Measurements from ENCODE around the gene SPOCK1. TPM values are rescaled to one million over a fixed set of nuclear protein-coding genes. Genes with fewer than 3 reads are reported as not detected.
"Not testable (repeated sequence)": the region's sequence is repeated elsewhere in the genome, so short reads cannot be mapped to it uniquely, and the experiment has no call there.

SPOCK1 gene
- total and polyA plus RNA-seq, 2 of the 13 experiments (the other 11 are each of a cell fraction or from before 2014, with no cell fraction given) = 0.18 to 0.29 TPM

DNA sequence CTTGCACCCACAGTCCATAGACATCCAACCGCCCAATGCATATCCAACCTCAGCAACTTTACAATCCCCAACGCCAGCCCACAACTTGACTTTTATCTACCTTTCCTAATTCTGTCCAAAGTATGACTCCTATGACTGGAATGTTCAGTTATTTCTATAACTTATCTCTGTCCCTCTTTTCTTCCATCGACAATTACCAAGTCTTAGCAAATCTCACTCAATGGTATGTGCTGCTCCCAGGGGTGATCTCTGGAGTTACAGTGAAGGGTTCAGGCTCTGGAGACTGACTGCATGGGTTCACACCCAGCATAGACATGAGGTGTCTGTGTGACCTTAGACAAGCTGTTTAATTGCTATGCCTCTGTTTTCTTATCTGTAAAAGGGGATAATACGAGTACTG lies 106.9 kb downstream of the SPOCK1 start (continued):
- TF ChIP-seq ZNF776 (CRISPR knock-in tag; IDR thresholded peaks at IDR 0.05) = no peak
- TF ChIP-seq ATF7-NPFF (CRISPR knock-in tag; IDR thresholded peaks at IDR 0.05; ENCODE audit: low read depth) = no peak

DNA sequence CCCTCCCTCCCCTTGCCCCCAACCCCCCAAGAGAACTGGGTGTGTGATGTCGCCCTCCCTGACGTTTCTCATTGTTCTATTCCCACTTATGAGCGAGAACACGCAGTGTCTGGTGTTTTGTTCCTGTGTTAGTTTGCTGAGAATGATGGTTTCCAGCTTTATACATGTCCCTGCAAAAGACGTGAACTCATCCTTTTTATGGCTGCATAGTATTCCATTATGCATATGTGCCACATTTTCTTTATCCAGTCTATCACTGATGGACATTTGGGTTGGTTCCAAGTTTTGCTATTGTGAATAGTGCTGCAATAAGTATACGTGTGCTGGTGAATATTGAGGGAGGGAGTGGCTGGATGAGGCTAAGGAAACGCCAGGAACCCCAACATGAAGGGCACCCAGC lies 108.1 kb downstream of the SPOCK1 start:
- FAIRE-seq; H3K4me1 ChIP-seq (ENCODE audit: insufficient read depth, low read length); intact Hi-C loops (cut with micrococcal nuclease; ENCODE audit: unreplicated experiment); CTCF ChIA-PET (ENCODE audit: low intra/inter-chr PET ratio, low total read pairs); H3K9me3 ChIP-seq (ENCODE audit: low read length); H3K79me2 ChIP-seq (ENCODE audit: insufficient read depth, low read length); DNase-seq (ENCODE audit: low spot score); H3K4me2 ChIP-seq (ENCODE audit: low read depth, low read length); H3K27me3 ChIP-seq (ENCODE audit: control insufficient read depth in 1 of 2, insufficient read depth in 2 of 2, low read length in 2 of 2); ATAC-seq; BruUV-seq (replicated peaks); H3K36me3 ChIP-seq (replicated peaks in 1 of 2; ENCODE audit: control insufficient read depth in 1 of 2, insufficient read depth in 2 of 2, low read length in 2 of 2); H2AFZ ChIP-seq (ENCODE audit: low read length); H3K4me3 ChIP-seq (replicated peaks in 1 of 3; ENCODE audit: insufficient read depth in 1 of 3, low read depth in 2 of 3, low read length in 3 of 3); H4K20me1 ChIP-seq (ENCODE audit: insufficient read depth, low read length); in situ Hi-C loops (cut with HindIII; ENCODE audit: extremely low pct_ligation_motif_present, low pct_unique_long_range_greater_than_20kb); POLR2A ChIA-PET; H3K27ac ChIP-seq (ENCODE audit: extremely low read length, insufficient read depth, low read length); H3K9ac ChIP-seq (ENCODE audit: insufficient read depth, low read depth, low read length): not testable (repeated sequence)
- WGBS (ENCODE audit: low lambda C conversion rate) = 24% methylated on average over 7 of the region's 7 CpGs

GRCh38 chr5:137389042-137389441 lies 110.1 kb downstream of the SPOCK1 start:
- TF ChIP-seq NKX3-1 (CRISPR knock-in tag; IDR thresholded peaks at IDR 0.05) (no peak), PHF8 (CRISPR knock-in tag; IDR thresholded peaks at IDR 0.05) (no peak), TOE1 (CRISPR knock-in tag; IDR thresholded peaks at IDR 0.05) (no peak)
- no peaks in the 10 kb centered on the region for H4K20me1 ChIP-seq (ENCODE audit: insufficient read depth, low read length)
- no peak overlapping the region for H3K9ac ChIP-seq (ENCODE audit: insufficient read depth, low read depth, low read length)
- no peak overlapping the region for H2AFZ ChIP-seq (ENCODE audit: low read length)
- intact Hi-C loops (cut with micrococcal nuclease; ENCODE audit: unreplicated experiment) = no loop called here
- WGBS (ENCODE audit: low lambda C conversion rate) = 0% methylated on average over 1 of the region's 1 CpG
- ATAC-seq (no peak), DNase-seq (ENCODE audit: low spot score) (no peak), FAIRE-seq (no peak)
- no peak overlapping the region for H3K27ac ChIP-seq (ENCODE audit: extremely low read length, insufficient read depth, low read length)
- POLR2A ChIA-PET = no interaction called here
- no peak overlapping the region for H3K4me2 ChIP-seq (ENCODE audit: low read depth, low read length)
- CTCF ChIA-PET (ENCODE audit: low intra/inter-chr PET ratio, low total read pairs) = no interaction called here
- no TSS peak for BruUV-seq (replicated peaks)
- in situ Hi-C loops (cut with HindIII; ENCODE audit: extremely low pct_ligation_motif_present, low pct_unique_long_range_greater_than_20kb) = no loop called here
- peaks cover 2% of the 10 kb centered on the region; the same call in 1 of the 2 replicates for H3K9me3 ChIP-seq (ENCODE audit: low read length)
- no peaks in the 10 kb centered on the region for H3K79me2 ChIP-seq (ENCODE audit: insufficient read depth, low read length)
- H3K27me3 ChIP-seq (ENCODE audit: control insufficient read depth in 1 of 2, insufficient read depth in 2 of 2, low read length in 2 of 2) = no peaks in the 10 kb centered on the region
- H3K4me3 ChIP-seq (replicated peaks in 1 of 3; ENCODE audit: insufficient read depth in 1 of 3, low read depth in 2 of 3, low read length in 3 of 3) = no peak overlapping the region
- no peaks in the 10 kb centered on the region for H3K4me1 ChIP-seq (ENCODE audit: insufficient read depth, low read length)
- no peaks in the 10 kb centered on the region for H3K36me3 ChIP-seq (replicated peaks in 1 of 2; ENCODE audit: control insufficient read depth in 1 of 2, insufficient read depth in 2 of 2, low read length in 2 of 2)
